GM18505 (cell line): ENCODE measurements around the gene MYO1F.
"Not testable (repeated sequence)": the region's sequence is repeated elsewhere in the genome, so short reads cannot be mapped to it uniquely, and the experiment has no call there.

ENCODE experiments used
- ATAC-seq: cut with Tn5 transposase; IDR thresholded peaks from one replicate; pipeline ENCODE4 v1.9.1; 2021; ENCODE audit not compliant: unreplicated experiment
- POLR2A ChIP-seq: IDR thresholded peaks from 4 replicates; pipeline ENCODE4 v1.6.1; 2011; ENCODE audit warnings: borderline replicate concordance; ENCODE audit not compliant: insufficient read depth, insufficient read length; ENCODE audit errors: extremely low read depth

Gene MYO1F

DNA sequence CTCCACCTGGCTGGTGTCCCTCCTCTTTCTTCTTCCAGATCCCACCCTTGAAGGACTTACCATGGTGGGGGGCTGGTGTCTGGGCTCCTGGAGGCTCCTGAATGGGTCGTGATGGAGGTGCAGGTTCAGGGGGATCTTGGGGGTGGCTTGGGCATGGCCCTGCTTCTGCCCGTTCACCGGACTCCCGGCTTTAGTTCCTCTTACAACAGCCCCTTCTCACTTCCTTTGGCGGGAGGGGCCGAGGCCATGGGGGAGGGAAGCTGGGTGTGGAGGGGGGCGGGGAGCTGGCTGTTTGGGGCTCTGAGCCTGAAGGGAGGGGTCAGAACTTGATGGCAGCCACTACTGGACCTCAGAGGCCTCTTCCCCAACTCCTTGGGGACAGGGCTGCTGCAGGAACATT, at the start of gene MYO1F:
TSS of gene MYO1F (minus strand) at position 196 of the 400 bp plus-strand sequence. CDS start at position 63, 133 bp downstream.
- ATAC-seq: no peak
- TF ChIP-seq POLR2A: peak; percentile 53

DNA sequence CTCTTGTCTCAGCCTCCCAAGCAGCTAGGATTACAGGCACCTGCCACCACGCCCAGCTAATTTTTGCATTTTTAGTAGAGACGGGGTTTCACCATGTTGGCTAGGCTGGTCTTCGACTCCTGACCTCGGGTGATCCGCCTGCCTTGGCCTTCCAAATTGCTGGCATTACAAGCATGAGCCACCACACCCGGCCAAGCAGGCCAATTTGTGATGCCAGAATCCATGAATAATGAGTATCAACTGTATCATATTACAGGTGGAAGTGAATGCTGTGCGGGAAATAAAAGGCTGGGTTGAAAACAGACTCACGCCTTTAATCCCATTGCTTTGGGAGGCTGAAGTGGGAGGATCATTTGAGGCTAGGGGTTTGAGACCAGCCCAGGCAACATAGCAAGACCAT, 49.6 kb upstream of the MYO1F start:
- TF ChIP-seq POLR2A: no peak
- ATAC-seq: no peak

DNA sequence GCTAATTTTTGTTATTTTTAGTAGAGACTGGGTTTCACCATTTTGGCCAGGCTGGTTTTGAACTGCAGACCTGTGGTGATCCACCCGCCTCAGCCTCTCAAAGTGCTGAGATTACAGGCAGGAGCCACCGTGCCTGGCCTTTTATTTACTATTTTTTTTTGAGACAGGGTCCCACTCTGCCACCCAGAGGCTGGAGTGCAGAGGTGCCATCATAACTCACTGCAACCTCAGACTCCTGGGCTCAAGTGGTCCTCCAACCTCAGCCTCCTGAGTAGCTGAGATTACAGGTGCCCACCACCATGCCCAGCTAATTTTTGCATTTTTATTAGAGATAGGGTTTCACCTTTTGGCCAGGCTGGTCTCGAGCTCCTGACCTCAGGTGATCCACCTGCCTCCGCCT, 45.6 kb upstream of the MYO1F start:
- ATAC-seq: not testable (repeated sequence)

DNA sequence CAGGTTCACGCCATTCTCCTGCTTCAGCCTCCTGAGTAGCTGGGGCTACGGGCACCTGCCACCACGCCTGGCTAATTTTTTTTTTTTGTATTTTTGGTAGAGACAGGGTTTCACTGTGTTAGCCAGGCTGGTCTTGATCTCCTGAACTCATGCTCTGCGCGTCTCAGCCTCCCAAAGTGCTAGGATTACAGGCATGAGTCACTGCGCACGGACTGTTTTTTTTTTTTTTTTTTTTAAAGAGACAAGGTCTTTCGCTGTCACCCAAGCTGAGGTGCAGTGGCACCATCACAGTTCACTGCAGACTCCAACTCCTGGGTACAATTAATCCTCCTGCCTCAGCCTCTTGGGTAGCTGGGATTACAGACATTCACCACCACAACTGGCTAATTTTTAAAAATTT, 41.5 kb upstream of the MYO1F start:
- TF ChIP-seq POLR2A: no peak
- no peak for ATAC-seq

DNA sequence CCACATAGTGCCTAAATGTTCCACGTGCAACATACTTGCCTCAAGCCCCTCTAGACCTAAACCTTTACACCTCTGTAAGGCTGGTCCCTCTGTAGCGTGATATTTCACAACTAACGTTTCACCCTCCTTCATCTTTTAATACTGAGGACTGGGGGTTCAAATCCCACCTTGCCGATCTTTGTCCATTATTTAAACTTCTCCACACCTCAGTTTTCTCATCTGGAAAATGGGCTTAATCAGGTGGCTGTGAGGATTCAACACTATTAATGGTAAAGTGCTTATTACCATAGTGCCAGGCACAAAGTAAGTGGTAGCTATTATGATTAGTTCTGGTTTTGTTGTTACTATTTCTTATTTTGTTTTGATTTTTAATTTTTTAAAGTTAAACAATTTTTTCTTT, 40.7 kb upstream of the MYO1F start:
- no peak for ATAC-seq
- no peak for TF ChIP-seq POLR2A

DNA sequence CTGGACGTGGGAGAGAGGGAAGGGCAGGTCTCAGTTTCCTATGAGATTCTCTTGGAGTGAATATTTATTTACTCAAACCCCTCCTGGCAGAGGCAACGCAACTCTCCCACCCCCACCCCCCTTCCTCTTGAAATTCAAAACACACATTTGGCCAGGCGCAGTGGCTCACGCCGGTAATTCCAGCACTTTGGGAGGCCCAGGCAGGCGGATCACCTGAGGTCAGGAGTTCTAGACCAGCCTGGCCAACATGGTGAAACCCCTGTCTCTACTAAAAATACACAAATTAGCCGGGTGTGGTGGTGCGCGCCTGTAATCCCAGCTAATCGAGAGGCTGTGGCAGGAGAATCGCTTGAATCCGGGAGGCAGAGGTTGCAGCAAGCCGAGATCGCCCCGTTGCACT, 40.1 kb upstream of the MYO1F start:
- ATAC-seq: not testable (repeated sequence)

DNA sequence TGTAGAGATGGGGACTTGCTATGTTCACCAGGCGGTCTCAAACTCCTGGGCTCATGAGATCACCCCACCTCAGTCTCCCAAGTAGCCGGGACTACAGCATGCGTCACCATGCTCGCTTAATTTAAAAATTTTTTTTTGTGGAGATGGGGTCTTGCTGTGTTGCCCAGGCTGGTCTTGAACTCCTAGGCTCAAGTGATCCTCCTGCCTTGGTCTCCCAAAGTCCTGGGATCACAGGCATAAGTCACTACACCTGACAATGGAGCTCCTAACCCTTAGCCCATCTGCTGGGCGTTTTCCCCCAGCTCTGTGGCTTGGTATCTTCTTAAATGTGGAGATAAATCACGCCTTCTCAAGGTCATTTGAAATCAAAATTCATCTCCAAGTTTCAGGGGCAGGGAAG, 39.6 kb upstream of the MYO1F start:
- ATAC-seq: no peak
- TF ChIP-seq POLR2A: no peak

DNA sequence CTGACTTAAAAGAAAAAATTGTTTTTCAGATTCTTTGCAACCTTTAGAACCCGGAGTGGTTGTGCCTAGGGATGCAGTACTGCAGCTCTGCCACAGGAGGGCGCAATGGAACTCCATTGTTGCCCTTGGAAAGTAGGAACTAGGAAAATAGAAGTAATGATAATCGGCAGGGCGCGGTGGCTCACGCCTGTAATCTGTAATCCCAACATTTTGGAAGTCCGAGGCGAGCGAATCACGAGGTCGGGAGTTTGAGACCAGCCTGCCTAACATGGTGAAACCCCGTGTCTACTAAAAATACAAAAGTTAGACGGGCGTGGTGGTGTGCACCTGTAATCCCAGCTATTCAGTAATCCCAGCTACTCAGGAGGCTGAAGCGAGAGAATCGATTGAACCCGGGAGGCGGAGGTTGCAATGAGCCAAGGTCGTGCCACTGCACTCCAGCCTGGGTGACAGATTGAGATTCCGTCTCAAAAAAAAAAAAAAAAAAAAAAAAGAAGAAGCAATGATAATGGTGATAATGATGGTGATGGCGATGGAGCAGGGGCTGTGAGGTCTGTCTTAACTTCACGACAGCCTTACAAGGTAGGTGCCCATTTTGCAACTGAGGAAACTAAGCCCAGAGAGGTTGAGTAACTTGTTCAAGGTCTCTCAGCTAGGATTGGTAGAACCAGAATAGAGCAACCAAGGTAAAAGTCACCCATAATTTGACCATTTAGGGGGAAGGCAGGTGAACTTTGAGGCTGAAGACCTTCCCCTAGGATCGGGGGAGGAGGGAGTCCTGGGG, 38.8 kb upstream of the MYO1F start:
- no peak for ATAC-seq
- TF ChIP-seq POLR2A: no peak

DNA sequence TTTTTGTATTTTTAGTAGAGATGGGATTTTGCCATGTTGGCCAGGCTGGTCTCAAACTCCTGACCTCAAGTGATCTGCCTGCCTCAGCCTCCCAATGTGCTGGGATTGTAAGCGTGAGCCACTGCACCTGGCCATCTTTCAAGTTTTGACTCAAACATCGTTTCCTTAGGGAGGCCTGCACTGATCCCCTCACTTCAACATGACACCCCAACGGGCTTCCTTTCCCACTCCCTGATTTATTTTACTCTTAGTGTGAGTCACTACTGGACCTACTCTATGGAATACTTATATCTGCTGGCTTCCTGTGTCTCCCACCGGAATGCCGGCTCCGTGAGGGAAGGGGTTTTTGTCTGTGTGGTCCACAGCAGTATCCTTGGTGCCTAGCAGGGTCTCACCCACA, 37.8 kb upstream of the MYO1F start:
- no peak for ATAC-seq
- TF ChIP-seq POLR2A: no peak

DNA sequence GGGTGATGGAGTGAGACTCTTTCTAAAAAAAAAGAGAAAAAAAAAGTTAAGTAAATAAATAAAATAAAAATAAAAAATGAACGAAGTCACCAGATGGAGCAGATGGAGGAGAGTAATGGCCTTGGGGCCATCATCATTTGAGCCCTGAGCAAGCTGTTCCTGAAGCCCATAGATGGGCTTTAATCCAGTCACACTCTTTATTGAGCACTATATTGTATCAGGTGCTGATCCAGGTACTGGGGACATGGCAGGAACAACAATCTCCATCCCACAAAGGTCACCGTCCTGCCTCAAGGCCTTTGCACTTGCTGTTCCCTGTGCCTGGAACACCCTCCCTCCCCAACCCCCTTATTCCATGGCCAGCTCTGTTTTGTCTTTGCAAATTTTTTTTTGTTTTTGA, 37.2 kb upstream of the MYO1F start:
- no peak for TF ChIP-seq POLR2A
- ATAC-seq: no peak

DNA sequence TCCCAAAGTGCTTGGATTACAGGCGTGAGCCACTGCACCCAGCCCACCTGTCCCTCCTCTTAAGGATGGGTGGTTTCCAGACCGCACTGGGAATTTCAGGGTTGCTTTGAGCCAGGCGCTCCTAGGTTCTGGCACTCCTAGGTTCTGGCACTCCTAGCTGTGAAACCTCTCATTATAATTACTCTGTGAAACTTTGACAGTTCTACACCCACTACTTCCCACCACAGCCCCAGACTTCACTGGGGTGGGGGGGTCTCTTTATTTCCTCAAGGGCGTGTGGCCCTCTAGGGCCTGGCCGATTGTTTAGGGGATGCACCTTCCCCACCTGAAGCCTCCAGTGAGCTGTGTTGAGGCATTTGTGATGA, 35.5 kb upstream of the MYO1F start:
- ATAC-seq: no peak
- TF ChIP-seq POLR2A: no peak

DNA sequence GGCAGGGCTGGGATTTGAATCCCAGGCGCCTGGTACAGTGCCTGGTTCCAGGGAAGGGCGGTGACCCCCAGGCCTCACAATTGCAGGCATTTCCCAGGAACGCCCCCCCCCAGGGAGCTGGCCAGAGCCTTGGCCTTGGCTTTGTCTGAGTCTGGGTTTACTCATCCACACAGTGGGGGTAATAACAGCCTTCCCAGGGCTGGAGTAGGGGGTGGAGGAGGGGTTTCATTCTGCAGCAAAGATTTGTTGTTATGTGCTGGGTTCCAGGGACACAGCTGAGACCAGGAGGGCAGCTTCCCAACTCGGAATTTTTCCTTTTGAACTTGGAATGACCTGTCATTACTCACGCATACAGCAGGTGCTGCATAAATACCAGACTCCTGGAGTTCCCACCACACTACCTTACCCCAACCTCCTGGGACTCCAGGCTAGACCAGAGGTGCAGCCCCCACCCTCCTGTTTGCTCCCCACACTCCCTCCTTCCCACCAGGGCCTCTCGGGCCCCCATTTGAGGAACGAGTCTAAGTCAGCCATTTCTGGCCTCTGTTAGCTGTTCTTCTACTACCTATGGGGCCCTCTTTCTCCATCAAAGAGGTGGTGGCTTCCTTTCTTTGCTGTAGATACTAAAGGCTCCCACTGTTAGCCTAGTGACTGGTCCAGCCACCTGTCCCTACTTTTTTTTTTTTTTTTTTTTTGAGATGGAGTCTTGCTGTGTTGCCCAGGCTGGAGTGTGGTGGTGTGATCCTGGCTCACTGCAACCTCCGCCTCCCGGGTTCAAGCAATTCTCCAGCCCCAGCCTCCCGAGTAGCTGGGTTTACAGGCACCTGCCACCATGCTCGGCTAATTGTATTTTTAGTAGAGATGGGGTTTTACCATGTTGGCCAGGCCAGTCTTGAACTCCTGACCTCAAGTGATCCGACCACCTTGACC, 34.9 kb upstream of the MYO1F start:
- TF ChIP-seq POLR2A: no peak
- no peak for ATAC-seq

DNA sequence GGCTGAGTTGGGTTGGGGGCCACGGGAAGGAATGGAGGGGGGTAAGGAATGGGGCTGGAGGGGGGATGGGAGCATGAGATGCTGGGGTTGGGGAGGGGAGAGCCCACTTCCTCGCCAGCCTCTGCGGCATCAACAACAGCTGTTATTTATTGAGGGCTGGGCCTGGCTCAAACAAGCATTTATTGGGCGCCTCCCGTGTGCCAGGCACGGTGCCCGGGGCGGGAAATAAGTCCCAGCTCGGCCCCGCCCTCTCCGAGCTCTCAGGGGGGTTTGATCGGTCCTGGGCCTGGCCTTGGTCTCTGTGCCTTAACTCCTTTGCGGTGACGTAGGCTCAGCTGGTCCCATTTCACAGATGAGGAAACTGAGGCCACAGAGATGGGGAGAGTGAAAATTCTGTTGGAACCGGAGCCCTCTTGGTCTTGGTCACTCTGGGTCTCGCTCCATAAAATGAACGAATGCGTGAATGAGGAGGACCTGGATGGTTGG, 34.2 kb upstream of the MYO1F start:
- ATAC-seq: no peak
- TF ChIP-seq POLR2A: no peak

DNA sequence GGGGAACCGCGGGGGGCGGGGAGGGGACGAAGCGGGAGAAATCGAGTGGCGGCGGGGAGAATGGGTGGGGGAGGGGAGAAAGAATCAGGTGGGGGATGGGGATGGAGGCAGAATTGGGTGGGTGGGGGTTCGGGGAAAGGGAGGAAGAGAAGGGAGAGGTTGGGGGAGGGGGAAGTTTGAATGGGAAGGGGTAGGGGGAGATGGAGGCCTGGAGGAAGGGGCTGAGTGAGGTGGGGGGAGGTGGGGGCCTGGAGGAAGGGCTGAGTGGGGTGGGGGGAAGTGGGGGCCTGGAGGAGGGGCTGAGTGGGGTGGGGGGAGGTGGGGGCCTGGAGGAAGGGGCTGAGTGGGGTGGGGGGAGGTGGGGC, 33.7 kb upstream of the MYO1F start:
- no peak for ATAC-seq
- TF ChIP-seq POLR2A: no peak
